Kidney tubule cell (primary cell): ENCODE data around the gene RNF151.

Experiments
- DNase-seq: peaks from one replicate; pipeline ENCODE4 v3.0.0-alpha.2; 2018; ENCODE audit warnings: low spot score

RNF151 gene

GRCh38 chr16:1991588-1991947 is 24.9 kb downstream of the RNF151 start:
- no peak for DNase-seq

- peak; percentile 87 for DNase-seq
Observed at GRCh38 chr16:1991948-1992703, 25.5 kb downstream of the RNF151 start.

- no peak for DNase-seq
Observed at GRCh38 chr16:1992704-1993317, 26.2 kb downstream of the RNF151 start.

GRCh38 chr16:1993731-1994131 is 27.1 kb downstream of the RNF151 start:
- DNase-seq, result peak; percentile 90

GRCh38 chr16:1997494-1998359 is 31.1 kb downstream of the RNF151 start:
- DNase-seq, result no peak

GRCh38 chr16:1998360-1998835 is 31.7 kb downstream of the RNF151 start:
- DNase-seq, result no peak

GRCh38 chr16:1998852-1999801 is 32.5 kb downstream of the RNF151 start:
- no peak for DNase-seq

GRCh38 chr16:1999866-2000514 is 33.3 kb downstream of the RNF151 start:
- no peak for DNase-seq

GRCh38 chr16:2001035-2001434 is 34.4 kb downstream of the RNF151 start:
- DNase-seq, result no peak

GRCh38 chr16:2001456-2002355 is 35.0 kb downstream of the RNF151 start:
- DNase-seq, result no peak

GRCh38 chr16:2002406-2003230 is 36.0 kb downstream of the RNF151 start:
- no peak for DNase-seq

- DNase-seq, result no peak
Observed at GRCh38 chr16:2003231-2003826, 36.7 kb downstream of the RNF151 start.

- DNase-seq, result peak; percentile 89
Observed at GRCh38 chr16:2003827-2004641, 37.4 kb downstream of the RNF151 start.

GRCh38 chr16:2004795-2005517 is 38.3 kb downstream of the RNF151 start:
- DNase-seq, result no peak

GRCh38 chr16:2005646-2006045 is 39.0 kb downstream of the RNF151 start:
- no peak for DNase-seq

- no peak for DNase-seq
Observed at GRCh38 chr16:2006317-2006716, 39.7 kb downstream of the RNF151 start.
